H1 (cell line): ENCODE results near the gene CHD8. TPM values are rescaled to one million over a fixed set of nuclear protein-coding genes. Genes with fewer than 3 reads are reported as not detected.

ENCODE experiments used
- MAFK ChIP-seq: IDR thresholded peaks from 2 replicates; pipeline ENCODE4 v1.6.1; 2012; ENCODE audit warnings: low read depth, mild to moderate bottlenecking, improper control_type of control experiment, low read length
- SAP30 ChIP-seq: fragments of 300-600 bp; sonication (generic); IDR thresholded peaks from 2 replicates; pipeline ENCODE4 v1.7.1; 2012; ENCODE audit warnings: low read length, moderate library complexity, mild to moderate bottlenecking, inconsistent platforms; ENCODE audit not compliant: insufficient read depth, insufficient replicate concordance
- SIX5 ChIP-seq: IDR thresholded peaks from 2 replicates; pipeline ENCODE4 v1.6.1; 2011; ENCODE audit warnings: mild to moderate bottlenecking, low read depth, low read length
- TAF7 ChIP-seq: optimal IDR thresholded peaks from 2 replicates; pipeline ENCODE3; 2011; ENCODE audit warnings: low read depth, mild to moderate bottlenecking, inconsistent platforms, low read length, moderate library complexity, borderline replicate concordance
- polyA plus RNA-seq, 7 experiments: library from polyadenylated mRNA; depleted of rRNA in 3 of 7; stranded (reverse) in 5 of 7; unstranded in 2 of 7; fragments of >200 nt in 5 of 7; fragments of 200-250 nt in 2 of 7; gene quantifications; 1 replicate in 5 of 7; 2 replicates in 1 of 7; 4 replicates in 1 of 7; pipeline versions ENCODE4 v1.2.1 to v1.2.3, GENCODE V29; 2011 to 2013; ENCODE audit warnings: missing spikeins in 2 of 7, mixed read lengths in 2 of 7
- total RNA-seq: library from RNA; stranded (reverse); fragmentation: NEBNext Ultra II Directional; extraction: Animal tissue kit (Norgen Biotek cat#: 25700); gene quantifications from 2 replicates; pipeline ENCODE4 v1.2.1, GENCODE V29; 2021
- TF ChIP-seq, protein P1 (sequence below): fragments of 300-600 bp; sonication (generic); IDR thresholded peaks from 2 replicates; pipeline ENCODE4 v1.7.1; 2012; ENCODE audit warnings: low read length, moderate library complexity, mild to moderate bottlenecking, inconsistent platforms; ENCODE audit not compliant: insufficient replicate concordance

CHD8 gene
- total and polyA plus RNA-seq, 2 of the 8 experiments (the other 6 are each of a cell fraction or from before 2014, with no cell fraction given), result 88.3 to 140 TPM

- no peak for TF ChIP-seq SAP30
- no peak for TF ChIP-seq TAF7
- TF ChIP-seq, protein P1, sequence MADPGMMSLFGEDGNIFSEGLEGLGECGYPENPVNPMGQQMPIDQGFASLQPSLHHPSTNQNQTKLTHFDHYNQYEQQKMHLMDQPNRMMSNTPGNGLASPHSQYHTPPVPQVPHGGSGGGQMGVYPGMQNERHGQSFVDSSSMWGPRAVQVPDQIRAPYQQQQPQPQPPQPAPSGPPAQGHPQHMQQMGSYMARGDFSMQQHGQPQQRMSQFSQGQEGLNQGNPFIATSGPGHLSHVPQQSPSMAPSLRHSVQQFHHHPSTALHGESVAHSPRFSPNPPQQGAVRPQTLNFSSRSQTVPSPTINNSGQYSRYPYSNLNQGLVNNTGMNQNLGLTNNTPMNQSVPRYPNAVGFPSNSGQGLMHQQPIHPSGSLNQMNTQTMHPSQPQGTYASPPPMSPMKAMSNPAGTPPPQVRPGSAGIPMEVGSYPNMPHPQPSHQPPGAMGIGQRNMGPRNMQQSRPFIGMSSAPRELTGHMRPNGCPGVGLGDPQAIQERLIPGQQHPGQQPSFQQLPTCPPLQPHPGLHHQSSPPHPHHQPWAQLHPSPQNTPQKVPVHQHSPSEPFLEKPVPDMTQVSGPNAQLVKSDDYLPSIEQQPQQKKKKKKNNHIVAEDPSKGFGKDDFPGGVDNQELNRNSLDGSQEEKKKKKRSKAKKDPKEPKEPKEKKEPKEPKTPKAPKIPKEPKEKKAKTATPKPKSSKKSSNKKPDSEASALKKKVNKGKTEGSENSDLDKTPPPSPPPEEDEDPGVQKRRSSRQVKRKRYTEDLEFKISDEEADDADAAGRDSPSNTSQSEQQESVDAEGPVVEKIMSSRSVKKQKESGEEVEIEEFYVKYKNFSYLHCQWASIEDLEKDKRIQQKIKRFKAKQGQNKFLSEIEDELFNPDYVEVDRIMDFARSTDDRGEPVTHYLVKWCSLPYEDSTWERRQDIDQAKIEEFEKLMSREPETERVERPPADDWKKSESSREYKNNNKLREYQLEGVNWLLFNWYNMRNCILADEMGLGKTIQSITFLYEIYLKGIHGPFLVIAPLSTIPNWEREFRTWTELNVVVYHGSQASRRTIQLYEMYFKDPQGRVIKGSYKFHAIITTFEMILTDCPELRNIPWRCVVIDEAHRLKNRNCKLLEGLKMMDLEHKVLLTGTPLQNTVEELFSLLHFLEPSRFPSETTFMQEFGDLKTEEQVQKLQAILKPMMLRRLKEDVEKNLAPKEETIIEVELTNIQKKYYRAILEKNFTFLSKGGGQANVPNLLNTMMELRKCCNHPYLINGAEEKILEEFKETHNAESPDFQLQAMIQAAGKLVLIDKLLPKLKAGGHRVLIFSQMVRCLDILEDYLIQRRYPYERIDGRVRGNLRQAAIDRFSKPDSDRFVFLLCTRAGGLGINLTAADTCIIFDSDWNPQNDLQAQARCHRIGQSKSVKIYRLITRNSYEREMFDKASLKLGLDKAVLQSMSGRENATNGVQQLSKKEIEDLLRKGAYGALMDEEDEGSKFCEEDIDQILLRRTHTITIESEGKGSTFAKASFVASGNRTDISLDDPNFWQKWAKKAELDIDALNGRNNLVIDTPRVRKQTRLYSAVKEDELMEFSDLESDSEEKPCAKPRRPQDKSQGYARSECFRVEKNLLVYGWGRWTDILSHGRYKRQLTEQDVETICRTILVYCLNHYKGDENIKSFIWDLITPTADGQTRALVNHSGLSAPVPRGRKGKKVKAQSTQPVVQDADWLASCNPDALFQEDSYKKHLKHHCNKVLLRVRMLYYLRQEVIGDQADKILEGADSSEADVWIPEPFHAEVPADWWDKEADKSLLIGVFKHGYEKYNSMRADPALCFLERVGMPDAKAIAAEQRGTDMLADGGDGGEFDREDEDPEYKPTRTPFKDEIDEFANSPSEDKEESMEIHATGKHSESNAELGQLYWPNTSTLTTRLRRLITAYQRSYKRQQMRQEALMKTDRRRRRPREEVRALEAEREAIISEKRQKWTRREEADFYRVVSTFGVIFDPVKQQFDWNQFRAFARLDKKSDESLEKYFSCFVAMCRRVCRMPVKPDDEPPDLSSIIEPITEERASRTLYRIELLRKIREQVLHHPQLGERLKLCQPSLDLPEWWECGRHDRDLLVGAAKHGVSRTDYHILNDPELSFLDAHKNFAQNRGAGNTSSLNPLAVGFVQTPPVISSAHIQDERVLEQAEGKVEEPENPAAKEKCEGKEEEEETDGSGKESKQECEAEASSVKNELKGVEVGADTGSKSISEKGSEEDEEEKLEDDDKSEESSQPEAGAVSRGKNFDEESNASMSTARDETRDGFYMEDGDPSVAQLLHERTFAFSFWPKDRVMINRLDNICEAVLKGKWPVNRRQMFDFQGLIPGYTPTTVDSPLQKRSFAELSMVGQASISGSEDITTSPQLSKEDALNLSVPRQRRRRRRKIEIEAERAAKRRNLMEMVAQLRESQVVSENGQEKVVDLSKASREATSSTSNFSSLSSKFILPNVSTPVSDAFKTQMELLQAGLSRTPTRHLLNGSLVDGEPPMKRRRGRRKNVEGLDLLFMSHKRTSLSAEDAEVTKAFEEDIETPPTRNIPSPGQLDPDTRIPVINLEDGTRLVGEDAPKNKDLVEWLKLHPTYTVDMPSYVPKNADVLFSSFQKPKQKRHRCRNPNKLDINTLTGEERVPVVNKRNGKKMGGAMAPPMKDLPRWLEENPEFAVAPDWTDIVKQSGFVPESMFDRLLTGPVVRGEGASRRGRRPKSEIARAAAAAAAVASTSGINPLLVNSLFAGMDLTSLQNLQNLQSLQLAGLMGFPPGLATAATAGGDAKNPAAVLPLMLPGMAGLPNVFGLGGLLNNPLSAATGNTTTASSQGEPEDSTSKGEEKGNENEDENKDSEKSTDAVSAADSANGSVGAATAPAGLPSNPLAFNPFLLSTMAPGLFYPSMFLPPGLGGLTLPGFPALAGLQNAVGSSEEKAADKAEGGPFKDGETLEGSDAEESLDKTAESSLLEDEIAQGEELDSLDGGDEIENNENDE, result no peak
- TF ChIP-seq SIX5, result no peak
- TF ChIP-seq MAFK, result no peak
These were observed 29.2 kb downstream of the CHD8 start (continued) for GRCh38 chr14:21426692-21427091.
